ENCODE results near the gene CLEC6A.

The CLEC6A gene

DNA sequence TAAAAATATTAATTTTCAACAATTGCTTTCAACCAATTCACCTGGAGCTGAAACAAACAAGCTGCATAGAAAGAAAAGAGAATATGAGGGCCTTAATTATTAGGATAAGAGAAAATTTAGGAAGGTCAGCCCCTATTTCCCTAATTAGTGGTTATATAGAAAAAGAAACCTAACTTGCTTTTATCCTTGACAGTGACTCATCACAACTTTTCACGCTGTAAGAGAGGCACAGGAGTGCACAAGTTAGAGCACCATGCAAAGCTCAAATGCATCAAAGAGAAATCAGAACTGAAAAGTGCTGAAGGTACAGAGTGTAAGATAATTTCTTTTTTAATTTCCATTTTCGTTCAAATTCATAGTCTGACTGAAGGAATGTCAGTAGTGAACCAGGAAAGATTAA lies 62.2 kb downstream of the CLEC6A start:
- TF ChIP-seq CTCF (IDR thresholded peaks at IDR 0.05; ENCODE audit: low read length, missing control alignments) = no peak
- no peak for DNase-seq (ENCODE audit: low read depth)
- no peak overlapping the region for H3K4me3 ChIP-seq (replicated peaks; ENCODE audit: low read depth, low read length)

DNA sequence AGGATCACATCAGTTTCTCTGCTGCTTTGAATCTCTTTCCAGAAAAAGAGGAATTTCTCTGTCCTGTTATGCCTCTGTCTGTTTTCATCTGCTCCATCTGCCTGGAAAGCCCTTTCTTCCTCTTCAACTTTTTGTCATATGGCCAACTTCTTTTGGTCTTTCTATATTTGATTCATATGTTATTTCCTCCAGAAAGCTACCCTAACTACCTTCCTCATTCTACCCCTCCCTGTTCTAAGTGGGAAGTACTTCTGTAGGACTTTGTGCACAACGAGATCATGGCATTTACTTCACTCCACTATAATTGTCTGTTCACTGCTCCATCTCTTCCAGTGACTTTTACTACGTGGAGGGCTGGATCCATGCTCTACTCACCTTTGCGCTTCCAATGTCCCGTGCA lies 63.4 kb downstream of the CLEC6A start:
- H3K4me3 ChIP-seq (replicated peaks; ENCODE audit: low read depth, low read length) = no peak overlapping the region
- DNase-seq (ENCODE audit: low read depth) = no peak
- TF ChIP-seq CTCF (IDR thresholded peaks at IDR 0.05; ENCODE audit: low read length, missing control alignments) = no peak

- DNase-seq (ENCODE audit: low read depth) = no peak
- H3K4me3 ChIP-seq (replicated peaks; ENCODE audit: low read depth, low read length) = no peak overlapping the region
- TF ChIP-seq CTCF (IDR thresholded peaks at IDR 0.05; ENCODE audit: low read length, missing control alignments) = no peak
These were observed 71.7 kb downstream of the CLEC6A start for GRCh38 chr12:8527250-8528130.

Data from fibroblast of pulmonary artery (primary cell).